HG02870 (cell line): ENCODE results near the gene RAB11FIP3.
A peak's percentile ranks its signal among the peaks of the same experiment; 100 is the strongest.

Experiments
- ATAC-seq: cut with Tn5 transposase; IDR thresholded peaks from one replicate; pipeline ENCODE4 v1.9.1; 2021; ENCODE audit warnings: mild to moderate bottlenecking, moderate library complexity; ENCODE audit not compliant: unreplicated experiment

The RAB11FIP3 gene

DNA sequence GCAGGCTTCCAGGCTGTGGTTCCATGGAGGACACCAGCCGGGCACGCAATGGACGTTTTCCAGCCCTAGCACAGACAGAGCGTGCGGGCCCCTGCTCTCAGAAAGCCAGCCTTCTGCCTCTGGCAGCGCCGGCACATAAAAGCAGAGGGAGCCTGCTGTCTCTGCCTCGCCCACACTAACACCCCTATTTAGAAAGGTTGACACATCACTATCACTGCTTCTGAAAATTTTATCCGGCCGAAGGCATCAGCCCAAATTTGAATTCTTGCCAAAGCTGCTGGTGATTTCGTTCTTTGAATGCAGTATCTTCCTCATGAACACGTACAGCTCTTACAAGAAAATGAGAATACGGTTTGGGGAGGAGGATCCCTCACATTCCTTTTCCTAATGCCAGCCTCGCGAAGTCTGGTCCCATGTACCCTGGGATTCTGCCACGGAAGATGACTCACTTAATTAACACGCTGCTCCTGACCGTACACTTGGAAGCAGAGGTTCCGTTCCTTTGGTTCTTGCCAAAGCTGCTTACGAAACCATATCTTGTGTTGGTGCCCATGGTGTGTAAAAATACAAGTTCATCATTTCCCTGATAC is 1.3 kb upstream of the RAB11FIP3 start:
- no peak for ATAC-seq

DNA sequence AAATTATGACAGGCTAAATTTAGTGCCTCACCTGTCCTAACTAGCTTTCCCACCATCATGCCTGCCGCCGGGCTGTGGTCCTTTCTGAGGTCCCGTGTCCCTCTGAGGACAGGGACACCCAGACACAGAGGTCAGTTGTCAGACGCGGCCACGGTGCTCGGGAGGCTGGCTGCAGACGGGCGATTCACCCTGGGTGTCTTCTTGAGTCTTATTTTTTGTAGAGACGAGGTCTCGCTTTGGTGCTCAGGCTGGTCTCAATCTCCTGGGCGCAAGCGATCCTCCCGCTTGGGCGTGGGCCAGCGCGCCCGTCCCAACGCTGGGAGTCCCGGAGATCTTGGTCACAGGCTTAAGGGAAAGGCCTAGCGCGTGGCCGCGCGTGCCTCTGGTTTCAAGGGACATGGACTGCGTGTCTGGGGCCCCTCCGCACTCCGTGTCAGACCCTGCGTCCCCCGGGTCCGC is 797 bp upstream of the RAB11FIP3 start:
- ATAC-seq: no peak

DNA sequence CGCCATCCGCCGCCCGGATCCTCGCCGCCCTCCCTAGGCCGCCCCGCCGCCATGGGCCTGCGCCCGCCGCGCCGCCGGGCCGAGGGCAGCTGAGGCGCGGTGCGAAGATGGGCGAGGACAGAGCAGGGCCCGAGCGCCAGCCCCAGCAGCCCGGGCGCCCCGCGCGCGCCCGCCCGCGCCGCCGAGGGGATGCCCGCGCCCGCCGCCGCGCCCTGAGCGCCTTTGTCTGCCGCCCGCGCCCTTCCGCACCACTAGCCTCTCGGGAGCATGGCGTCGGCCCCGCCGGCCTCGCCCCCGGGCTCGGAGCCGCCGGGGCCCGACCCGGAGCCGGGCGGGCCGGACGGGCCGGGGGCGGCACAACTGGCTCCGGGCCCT is 278 bp downstream of the RAB11FIP3 start:
- ATAC-seq: peak; percentile 32

DNA sequence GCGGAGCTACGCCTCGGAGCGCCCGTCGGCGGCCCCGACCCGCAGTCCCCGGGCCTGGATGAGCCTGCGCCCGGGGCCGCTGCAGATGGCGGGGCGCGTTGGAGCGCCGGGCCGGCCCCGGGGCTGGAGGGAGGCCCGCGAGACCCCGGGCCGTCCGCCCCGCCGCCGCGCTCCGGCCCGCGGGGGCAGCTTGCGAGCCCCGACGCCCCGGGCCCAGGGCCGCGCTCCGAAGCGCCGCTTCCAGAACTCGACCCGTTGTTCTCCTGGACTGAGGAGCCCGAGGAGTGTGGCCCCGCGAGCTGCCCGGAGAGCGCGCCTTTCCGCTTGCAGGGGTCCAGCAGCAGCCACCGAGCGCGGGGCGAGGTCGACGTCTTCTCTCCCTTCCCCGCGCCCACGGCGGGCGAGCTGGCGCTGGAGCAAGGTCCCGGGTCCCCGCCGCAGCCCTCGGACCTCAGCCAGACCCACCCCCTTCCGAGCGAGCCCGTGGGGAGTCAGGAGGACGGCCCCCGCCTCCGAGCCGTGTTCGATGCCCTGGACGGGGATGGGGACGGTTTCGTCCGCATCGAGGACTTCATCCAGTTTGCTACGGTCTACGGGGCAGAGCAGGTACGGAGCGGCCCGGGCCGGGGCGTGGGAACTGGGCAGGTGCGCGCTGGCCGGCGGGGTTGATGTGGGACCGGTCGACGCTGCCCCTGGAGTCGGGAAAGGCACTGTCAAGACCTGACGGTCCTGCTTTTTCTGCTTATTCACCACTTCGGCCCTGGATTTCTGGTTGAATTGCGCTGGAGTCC is 861 bp downstream of the RAB11FIP3 start:
- peak; percentile 19 for ATAC-seq

DNA sequence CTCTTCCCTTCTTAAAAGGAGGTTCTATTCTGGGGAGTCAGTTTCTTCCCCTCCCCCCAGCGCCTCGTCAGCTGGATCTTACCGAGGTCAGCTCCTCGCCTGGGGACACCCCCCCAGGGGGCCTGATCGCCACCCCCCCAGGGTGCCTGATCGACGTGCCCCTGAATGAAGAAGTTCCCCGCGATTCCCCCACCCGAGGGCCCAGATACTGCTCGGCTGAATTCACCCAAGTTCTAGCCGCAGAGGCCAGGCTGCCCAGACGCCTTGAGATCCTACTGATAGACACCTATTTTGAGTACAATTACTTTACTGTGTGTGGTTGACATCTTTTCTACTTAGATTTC is 1.4 kb downstream of the RAB11FIP3 start:
- ATAC-seq: no peak

DNA sequence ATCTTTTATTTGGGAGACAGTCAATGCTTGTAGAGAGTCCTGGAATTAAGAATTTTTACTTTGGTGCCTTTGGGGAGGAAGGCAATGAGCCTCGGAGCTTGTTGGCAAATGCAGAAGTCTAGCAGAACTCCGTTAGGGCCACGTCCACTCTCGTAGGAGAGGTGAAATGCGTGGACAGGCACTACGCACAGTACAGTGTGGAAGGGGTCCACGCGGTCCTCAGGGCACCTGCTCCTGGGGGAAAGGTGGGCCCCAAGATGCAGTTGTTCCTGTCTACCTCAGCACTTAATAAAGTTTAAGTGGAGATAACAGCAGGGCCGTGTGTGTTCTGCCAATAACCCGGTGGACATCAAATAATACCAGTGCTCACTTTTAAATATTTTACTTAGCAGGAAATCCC is 1.8 kb downstream of the RAB11FIP3 start:
- ATAC-seq: no peak

DNA sequence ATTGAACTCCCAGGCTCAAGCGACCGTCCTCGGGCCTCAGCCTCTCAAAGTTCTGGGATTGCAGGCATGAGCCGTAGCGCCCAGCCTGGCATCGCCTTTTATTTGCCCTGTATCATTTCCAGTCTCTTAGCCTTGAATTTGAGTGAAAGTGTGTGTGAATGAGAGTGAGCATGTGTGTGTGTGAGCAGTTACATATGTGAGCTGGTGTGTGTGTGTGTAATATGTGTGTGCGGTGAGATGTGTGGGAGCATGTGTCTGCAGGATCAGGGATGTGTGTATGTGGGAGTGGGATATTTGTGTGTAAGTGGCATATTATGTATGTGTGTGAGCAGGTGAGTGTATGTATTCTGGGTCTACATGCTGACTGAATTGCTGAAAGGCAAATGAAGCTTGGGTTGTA is 5.5 kb downstream of the RAB11FIP3 start:
- ATAC-seq: no peak

DNA sequence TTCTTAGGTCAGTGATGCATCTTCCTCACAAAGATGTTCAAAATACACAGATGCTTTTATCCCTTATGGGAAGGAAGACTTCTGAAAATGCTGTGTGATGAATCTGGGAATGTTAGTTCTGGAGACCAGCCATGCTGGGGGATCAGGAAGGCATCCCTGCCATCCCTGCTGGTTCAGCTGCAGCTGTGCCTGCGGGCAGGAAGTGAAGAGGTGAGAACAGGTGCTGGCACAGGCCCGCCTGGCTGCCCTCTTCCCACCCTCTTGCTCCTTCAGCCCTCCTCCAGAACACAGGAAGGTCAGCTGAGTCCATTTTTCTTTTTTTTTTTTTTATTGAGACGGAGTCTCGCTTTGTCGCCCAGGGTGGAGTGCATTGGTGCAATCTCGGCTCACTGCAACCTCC is 15.2 kb downstream of the RAB11FIP3 start:
- ATAC-seq: no peak

DNA sequence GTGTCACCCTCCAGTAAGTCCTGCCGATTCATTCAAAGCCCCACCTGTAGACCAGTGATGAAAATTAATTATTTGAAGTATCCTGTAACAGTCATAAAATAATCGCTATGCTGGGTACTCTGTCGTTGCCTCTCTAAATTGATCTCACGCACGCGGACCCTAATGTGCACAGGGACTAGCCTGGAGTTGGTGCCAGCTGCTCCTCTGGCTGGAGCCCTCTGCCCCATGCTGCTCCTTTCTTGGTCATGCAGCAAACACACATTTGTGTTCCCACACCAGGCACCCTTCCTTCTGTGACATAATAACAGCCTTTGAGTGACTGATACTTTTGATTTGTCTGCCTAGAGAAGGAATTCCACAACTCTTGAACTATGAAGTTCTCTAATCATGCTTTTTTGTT is 16.0 kb downstream of the RAB11FIP3 start:
- ATAC-seq: no peak

DNA sequence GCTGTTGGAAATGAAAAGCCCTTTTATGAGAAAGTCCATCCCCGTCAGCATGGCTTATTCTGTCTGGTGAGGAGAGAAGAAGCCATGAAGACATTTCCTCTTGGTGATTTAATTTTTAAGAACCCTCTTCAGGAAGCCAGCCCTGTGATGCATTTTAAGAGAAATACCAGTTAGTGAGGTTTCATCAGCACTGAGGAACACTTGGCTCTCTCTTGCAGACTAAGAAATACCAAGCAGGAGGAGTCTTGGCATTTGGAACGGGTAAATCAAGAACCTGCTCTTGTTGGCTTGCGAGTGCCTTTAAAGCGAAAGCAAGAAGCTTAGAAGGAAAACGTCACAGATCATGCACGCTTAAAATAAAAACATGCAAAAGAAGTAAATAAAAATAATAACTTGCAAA is 17.5 kb downstream of the RAB11FIP3 start:
- no peak for ATAC-seq

DNA sequence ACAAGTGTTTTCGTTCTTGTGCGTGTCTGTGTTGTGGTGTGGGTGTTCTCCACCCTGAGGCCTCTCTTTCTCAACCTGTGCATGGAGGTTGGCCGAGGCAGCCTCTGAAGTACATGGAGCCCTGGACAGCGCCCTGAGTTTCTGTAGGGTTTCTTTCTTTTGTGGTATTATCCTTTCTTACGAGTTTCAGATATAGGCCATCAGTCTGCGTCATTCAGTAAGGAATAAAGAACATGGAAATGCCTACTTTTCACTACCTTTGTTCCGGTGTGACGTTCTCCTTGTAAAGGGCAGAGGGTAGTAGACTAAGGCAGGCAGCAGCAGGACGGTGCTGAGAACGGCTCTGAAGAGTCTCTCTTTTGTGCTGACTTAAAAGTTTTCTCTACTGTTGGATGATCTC is 18.6 kb downstream of the RAB11FIP3 start:
- ATAC-seq: no peak

DNA sequence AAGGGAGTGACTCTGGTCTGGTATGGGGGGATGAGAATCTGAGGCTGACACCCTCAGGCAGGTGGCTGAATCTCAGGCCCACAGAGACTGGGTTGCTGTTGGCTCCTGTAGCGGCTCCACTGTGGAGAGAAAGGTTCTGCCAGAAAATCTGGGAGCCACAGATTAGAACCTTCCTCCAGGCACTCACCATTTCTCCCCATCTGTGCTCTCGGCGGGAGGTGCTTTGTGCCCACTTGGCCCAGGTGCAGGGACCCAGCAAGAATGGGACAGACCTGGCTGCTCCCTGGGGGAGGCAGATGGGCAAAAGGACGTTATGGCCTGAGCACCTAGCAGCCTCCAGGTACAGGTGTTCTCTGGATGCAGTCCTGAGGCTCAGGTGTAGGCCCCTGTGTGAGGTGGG is 20.1 kb downstream of the RAB11FIP3 start:
- no peak for ATAC-seq

DNA sequence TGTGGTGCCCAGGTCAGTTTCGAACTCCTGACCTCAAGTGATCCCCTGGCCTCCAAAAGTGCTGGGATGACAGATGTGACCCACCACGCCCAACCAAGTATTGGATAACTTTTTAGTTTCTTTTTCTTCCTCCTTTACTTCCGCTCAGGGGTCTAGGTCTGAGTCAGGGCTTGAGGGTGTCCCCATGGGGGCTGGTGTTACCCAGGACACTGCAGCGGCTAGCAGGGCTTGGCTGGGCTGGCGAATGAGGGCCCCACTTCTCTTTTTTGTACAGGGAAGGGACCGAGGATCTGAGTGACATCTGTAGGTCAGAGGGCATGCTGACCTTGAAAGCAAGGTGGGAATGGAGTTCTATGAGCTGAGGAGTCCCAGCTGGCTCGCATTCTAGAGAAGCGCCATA is 24.9 kb downstream of the RAB11FIP3 start:
- no peak for ATAC-seq

DNA sequence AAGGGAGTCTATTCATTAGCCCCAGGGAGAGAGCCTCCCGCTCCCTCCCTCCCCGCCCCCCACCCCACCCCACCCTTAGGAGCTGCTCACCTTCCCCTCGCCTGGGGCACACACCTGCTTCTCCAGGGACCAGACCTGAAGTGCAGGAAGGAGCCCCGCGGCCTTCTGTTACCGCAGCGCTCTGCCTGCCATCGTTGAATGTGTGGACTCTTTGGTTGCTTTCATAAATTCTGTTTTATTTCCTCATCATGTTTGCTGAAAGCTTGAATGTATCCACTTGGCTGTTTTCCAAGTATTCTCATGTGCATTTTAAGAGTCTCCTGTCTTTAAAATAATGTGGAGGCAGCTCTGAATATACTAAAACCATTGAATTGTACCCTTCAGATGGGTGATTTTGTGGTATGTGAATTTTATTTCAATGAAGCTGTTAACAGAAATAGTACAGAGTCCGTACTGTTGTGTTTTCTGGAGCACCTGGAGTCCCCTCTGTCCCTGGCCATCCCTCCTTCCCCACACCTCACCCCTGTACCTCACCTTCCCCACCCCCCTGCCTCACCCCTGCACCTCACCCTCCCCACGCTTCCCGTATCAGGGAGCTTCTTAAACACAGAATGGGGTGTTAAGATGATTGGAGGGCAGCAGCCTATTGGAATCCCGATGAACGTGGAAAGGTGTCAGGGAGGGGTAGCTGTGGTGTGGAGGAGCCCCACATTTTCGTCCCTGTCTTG is 25.5 kb downstream of the RAB11FIP3 start:
- ATAC-seq: no peak

DNA sequence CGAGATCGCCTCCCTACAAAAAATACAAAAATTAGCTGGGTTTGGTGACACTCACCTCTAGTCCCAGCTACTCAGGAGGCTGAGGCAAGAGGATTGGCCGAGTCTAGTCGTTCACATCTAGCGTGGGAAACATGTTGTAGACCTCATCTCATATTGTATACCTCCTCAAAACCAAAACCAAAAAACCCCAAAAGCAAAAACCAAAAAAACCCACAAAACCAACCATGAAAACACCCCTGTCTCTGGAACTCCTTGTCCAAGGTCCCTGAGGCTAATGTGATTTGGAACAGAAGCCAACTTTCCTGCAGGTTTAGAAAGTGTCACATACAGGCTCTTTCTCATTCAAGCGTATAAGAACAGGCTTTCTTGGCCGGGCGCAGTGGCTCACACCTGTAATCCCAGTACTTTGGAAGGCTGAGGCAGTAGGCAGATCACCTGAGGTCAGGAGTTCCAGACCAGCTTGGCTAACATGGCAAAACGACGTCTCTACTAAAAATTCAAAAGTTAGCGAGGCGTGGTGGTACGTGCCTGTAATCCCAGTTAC is 29.0 kb downstream of the RAB11FIP3 start:
- ATAC-seq: no peak

DNA sequence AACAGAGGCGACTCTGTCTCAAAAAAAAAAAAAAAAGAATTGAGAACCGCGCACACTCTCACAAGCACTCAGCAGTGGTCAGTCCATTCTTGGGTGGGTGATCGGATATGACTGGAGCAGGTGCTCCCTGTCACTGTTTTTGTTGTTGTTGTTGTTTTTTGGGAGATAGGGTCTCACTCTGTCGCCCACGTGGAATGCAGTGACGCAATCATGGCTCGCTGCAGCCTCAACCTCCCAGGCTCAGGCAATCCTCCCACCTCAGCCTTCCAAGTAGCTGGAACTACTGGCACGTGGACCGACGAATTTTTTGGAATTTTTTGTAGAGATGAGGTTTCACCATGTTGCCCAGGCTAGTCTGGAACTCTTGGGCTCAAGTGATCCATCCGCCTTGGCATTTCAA is 30.0 kb downstream of the RAB11FIP3 start:
- no peak for ATAC-seq

DNA sequence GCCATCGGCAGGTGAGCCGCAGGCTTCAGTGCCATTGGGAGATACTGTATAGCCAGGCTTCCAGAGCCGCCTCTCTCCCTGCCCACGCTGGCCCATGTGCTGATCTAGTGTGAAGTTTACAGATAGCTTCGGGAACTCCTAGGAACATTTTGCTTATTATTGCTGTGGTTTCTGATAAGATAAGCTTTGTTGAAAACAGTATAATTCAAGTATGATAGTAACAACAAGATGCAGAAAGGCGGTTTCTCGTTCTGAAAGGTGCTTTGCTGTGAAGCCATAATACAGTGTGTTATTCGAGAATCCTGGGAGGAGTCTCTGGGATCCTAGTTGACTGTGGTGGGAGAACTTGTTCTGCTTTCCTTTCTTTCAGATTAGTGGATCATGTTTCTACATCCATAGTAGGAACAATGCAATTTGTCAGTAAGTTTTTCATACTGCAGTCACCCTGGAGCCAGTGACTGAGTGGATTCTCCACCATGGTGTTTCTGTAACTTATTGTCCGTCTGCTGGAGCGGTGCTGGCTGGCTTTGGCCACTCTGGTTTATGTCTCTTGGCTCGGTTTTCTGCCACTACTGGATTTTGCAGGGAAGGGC is 31.5 kb downstream of the RAB11FIP3 start:
- ATAC-seq: no peak

DNA sequence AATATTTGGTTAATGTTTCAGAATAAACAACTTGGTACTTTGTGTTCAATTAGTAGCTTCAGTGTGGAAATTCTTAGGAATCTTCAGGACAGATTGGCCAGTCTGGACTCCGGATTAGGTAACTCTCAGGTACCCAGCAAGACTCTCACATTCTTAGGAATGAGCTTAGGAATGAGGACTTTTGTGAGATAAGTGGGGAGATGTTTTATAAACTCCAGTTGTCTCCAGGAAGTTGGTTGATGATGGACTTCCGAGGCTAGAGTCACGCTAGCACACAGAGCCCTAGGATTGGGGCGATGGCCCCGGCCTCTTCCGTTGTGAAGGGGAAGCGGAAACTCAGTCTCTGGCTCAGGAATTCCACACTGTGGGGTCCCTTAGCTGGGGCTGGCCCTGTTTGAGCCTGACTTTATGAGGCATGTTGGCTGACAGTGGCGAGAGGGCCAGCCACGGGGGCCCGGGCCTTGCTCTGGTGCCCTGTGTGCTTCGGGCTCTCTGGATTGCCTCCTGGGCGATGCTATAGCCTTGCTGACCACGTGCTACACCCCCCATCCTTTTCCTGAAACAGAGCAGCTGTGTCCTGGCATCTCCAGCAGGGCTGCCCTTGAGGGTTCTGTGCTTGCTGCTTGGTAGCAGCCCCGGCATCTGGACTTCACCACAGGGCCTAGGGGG is 32.4 kb downstream of the RAB11FIP3 start:
- ATAC-seq: no peak

DNA sequence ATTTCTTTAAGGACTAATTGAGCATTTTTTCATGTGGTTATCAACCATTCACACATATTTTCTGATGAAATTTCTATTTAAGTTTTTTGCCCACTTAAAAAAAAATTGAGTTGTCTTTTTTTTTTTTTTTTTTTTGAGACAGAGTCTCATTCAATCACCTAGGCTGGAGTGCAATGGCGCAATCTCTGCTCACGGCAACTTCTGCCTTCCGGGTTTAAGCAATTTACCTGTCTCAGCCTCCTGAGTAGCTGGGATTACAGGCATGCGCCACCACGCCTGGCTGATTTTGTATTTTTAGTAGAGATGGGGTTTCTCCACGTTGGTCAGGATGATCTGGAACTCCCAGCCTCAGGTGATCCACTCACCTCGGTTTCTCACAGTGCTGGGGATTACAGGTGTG is 34.3 kb downstream of the RAB11FIP3 start:
- no peak for ATAC-seq

DNA sequence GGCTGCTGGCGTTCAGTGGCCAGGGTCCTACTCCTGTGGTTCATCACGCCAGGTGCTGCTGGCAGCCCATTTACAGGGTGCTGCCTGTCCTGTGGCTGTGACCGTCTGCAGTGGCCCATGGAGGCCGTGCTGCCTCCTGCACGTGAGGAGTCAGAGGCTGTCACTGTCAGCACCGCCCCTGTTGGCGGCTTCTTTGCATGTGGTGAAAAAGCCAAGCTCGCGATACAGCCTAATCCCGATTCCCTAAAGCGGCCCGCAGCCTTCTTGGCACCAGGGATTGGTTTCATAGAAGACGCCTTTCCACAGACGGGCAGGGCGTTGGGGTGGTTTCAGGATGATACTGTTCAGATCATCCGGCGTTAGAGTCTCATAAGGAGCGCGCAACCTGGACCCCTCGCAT is 35.3 kb downstream of the RAB11FIP3 start:
- ATAC-seq: no peak

DNA sequence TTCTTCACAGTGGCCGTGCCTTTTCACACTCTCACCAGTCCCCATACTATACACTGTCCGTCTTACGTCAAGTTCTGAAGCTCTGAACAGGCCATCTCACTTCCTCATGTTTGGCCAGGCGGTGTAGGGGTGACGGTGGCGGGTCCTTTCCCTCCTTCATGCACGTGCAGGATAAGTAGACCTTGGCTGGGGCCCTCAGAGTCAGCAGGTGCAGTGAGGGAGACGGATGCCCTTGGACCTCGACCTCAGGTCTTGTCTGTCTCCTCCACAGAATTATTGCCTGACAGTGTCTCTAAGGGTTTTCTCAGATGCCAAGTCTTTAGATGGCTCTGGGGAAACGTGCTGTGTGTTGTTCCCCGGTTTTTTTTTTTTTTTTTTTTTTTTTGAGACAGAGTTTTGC is 37.6 kb downstream of the RAB11FIP3 start:
- no peak for ATAC-seq
